ENCODE measurements around the gene S100A12.

- TF ChIP-seq CTCF (conservative IDR thresholded peaks at IDR 0.05) (no peak), EZH2 (IDR thresholded peaks at IDR 0.05; ENCODE audit: low read depth) (no peak)
These were observed 9.7 kb downstream of the S100A12 start for GRCh38 chr1:153365696-153366095.
